H1 (cell line): ENCODE results near the gene TRAF1. TPM values are rescaled to one million over a fixed set of nuclear protein-coding genes. Genes with fewer than 3 reads are reported as not detected.

Experiments used
- CTCF ChIA-PET: fragments of 300-600 bp; sonication (Branson Sonifier 250); formaldehyde crosslinking; loops from one replicate; lab custom pipeline; 2021; ENCODE audit not compliant: partially characterized antibody; lab: Charles Lee
- POLR2A ChIA-PET: fragments of 300-600 bp; sonication (Branson Sonifier 250); formaldehyde crosslinking; loops from one replicate; lab custom pipeline; 2021; ENCODE audit warnings: inconsistent platforms; ENCODE audit not compliant: partially characterized antibody; lab: Charles Lee
- DNase-seq, 2 experiments: peaks; one replicate each; pipeline versions ENCODE4 v3.0.0 to v3.0.0-alpha.2; 2010 to 2022; ENCODE audit warnings: low spot score in 2 of 2, low read depth in 1 of 2, mixed read lengths in 1 of 2
- FAIRE-seq: peaks from 2 replicates; lab custom pipeline; 2011; peaks lifted over from hg19 to GRCh38; lab: Jason Lieb, UNC
- H2AFZ ChIP-seq: 2 replicates; pipeline ENCODE4 v1.8.1; 2012; ENCODE audit warnings: low read length, inconsistent platforms
- H2AK5ac ChIP-seq: 2 replicates; pipeline ENCODE4 v1.6.1; 2013; ENCODE audit warnings: low read depth, low read length
- H2BK120ac ChIP-seq: replicated peaks from 2 replicates; pipeline ENCODE3; 2013; ENCODE audit warnings: low read depth, low read length, inconsistent platforms
- H2BK12ac ChIP-seq: 2 replicates; pipeline ENCODE4 v1.6.1; 2013; ENCODE audit warnings: low read depth, low read length
- H2BK15ac ChIP-seq: 2 replicates; pipeline ENCODE4 v1.6.1; 2013; ENCODE audit warnings: low read length
- H2BK20ac ChIP-seq: 2 replicates; pipeline ENCODE4 v1.6.1; 2013; ENCODE audit warnings: low read length
- H2BK5ac ChIP-seq: 2 replicates; pipeline ENCODE4 v1.6.1; 2013; ENCODE audit warnings: low read depth, low read length
- H3K14ac ChIP-seq: 2 replicates; pipeline ENCODE4 v1.6.1; 2013; ENCODE audit warnings: inconsistent platforms; ENCODE audit not compliant: insufficient read length
- H3K18ac ChIP-seq: 2 replicates; pipeline ENCODE4 v1.6.1; 2013; ENCODE audit warnings: low read length; ENCODE audit errors: extremely low read depth
- H3K23ac ChIP-seq: 2 replicates; pipeline ENCODE4 v1.6.1; 2013; ENCODE audit warnings: inconsistent platforms; ENCODE audit not compliant: insufficient read length
- H3K23me2 ChIP-seq: 2 replicates; pipeline ENCODE4 v1.6.1; 2013; ENCODE audit warnings: low read depth, low read length
- H3K27ac ChIP-seq: 2 replicates; pipeline ENCODE4 v1.6.1; 2011; ENCODE audit warnings: low read depth, low read length, inconsistent platforms
- H3K27me3 ChIP-seq, 4 experiments: replicated peaks in 1 of 4; 1 replicate in 1 of 4; 2 replicates in 3 of 4; pipeline versions ENCODE4 v1.6.1 to v1.8.1; 2011 to 2013; ENCODE audit warnings: low read length in 3 of 4, mild to moderate bottlenecking in 3 of 4, inconsistent platforms in 2 of 4, mixed read lengths in 2 of 4, moderate library complexity in 1 of 4; ENCODE audit not compliant: control insufficient read depth in 3 of 4, insufficient read depth in 3 of 4; ENCODE audit errors: extremely low read depth in 1 of 4
- H3K36me3 ChIP-seq, 4 experiments: 2 replicates each; pipeline versions ENCODE4 v1.6.1 to v1.8.1; 2011 to 2013; ENCODE audit warnings: mild to moderate bottlenecking in 4 of 4, low read length in 3 of 4, moderate library complexity in 2 of 4, control low read depth in 1 of 4, inconsistent platforms in 1 of 4; ENCODE audit not compliant: insufficient read depth in 4 of 4, control insufficient read depth in 2 of 4
- H3K4ac ChIP-seq: replicated peaks from 2 replicates; pipeline ENCODE3; 2013; ENCODE audit warnings: low read length, low read depth, mixed read lengths, inconsistent platforms; ENCODE audit not compliant: insufficient read length
- H3K4me1 ChIP-seq, 4 experiments: replicated peaks in 1 of 4; 1 replicate in 1 of 4; 2 replicates in 3 of 4; pipeline versions ENCODE4 v1.6.1 to v1.8.1; 2011 to 2013; ENCODE audit warnings: low read length in 3 of 4, inconsistent platforms in 2 of 4, mixed read lengths in 1 of 4; ENCODE audit not compliant: insufficient read depth in 4 of 4, control insufficient read depth in 3 of 4
- H3K4me2 ChIP-seq, 2 experiments: 2 replicates each; pipeline versions ENCODE4 v1.6.1 to v1.8.1; 2011 to 2013; ENCODE audit warnings: low read depth in 2 of 2, low read length in 2 of 2, control low read depth in 1 of 2, inconsistent platforms in 1 of 2, mild to moderate bottlenecking in 1 of 2; ENCODE audit not compliant: insufficient read depth in 1 of 2
- H3K4me3 ChIP-seq, 4 experiments: fragments of 200-600, 300-600 bp in 1 of 4; sonication (generic), shearing (Covaris generic), sonication (Bioruptor Twin) in 1 of 4; 2 replicates each; pipeline versions ENCODE4 v1.5.1 to v1.8.1; 2011 to 2016; ENCODE audit warnings: low read length in 4 of 4, low read depth in 3 of 4, control low read depth in 2 of 4, inconsistent platforms in 2 of 4, mild to moderate bottlenecking in 2 of 4, mixed read lengths in 1 of 4, moderate library complexity in 1 of 4; ENCODE audit not compliant: insufficient read depth in 2 of 4; ENCODE audit errors: extremely low read depth in 1 of 4
- H3K56ac ChIP-seq: replicated peaks from 2 replicates; pipeline ENCODE3; 2013; ENCODE audit warnings: low read depth, mild to moderate bottlenecking, mixed read lengths, low read length, inconsistent platforms; ENCODE audit not compliant: insufficient read length
- H3K79me1 ChIP-seq: 2 replicates; pipeline ENCODE4 v1.6.1; 2013; ENCODE audit warnings: low read depth, low read length, control low read depth
- H3K79me2 ChIP-seq, 2 experiments: 2 replicates each; pipeline versions ENCODE4 v1.6.1 to v1.8.1; 2012 to 2013; ENCODE audit warnings: low read length in 2 of 2, mild to moderate bottlenecking in 2 of 2, inconsistent platforms in 1 of 2; ENCODE audit not compliant: insufficient read depth in 2 of 2, control insufficient read depth in 1 of 2
- H3K9ac ChIP-seq, 4 experiments: replicated peaks in 1 of 4; 1 replicate in 1 of 4; 2 replicates in 3 of 4; pipeline versions ENCODE4 v1.6.1 to v1.8.1; 2011 to 2013; ENCODE audit warnings: low read depth in 3 of 4, low read length in 3 of 4, control low read depth in 2 of 4, mild to moderate bottlenecking in 2 of 4, moderate library complexity in 2 of 4, inconsistent platforms in 1 of 4; ENCODE audit errors: extremely low read depth in 1 of 4
- H3K9me3 ChIP-seq, 2 experiments: 2 replicates each; pipeline versions ENCODE4 v1.6.1 to v1.8.1; 2012 to 2013; ENCODE audit warnings: mild to moderate bottlenecking in 2 of 2, moderate library complexity in 2 of 2, control low read depth in 1 of 2, inconsistent platforms in 1 of 2, low read depth in 1 of 2, low read length in 1 of 2, mixed read lengths in 1 of 2; ENCODE audit not compliant: insufficient read depth in 2 of 2
- H4K20me1 ChIP-seq, 2 experiments: replicated peaks in 1 of 2; 2 replicates each; pipeline versions ENCODE3 to v1.8.1; 2011 to 2013; ENCODE audit warnings: inconsistent platforms in 2 of 2, low read length in 2 of 2, mild to moderate bottlenecking in 1 of 2; ENCODE audit not compliant: insufficient read depth in 2 of 2, control insufficient read depth in 1 of 2
- H4K5ac ChIP-seq: 2 replicates; pipeline ENCODE4 v1.6.1; 2013; ENCODE audit warnings: low read length, low read depth, mixed read lengths, inconsistent platforms; ENCODE audit not compliant: insufficient read length
- H4K8ac ChIP-seq: 2 replicates; pipeline ENCODE4 v1.8.0; 2013; ENCODE audit warnings: mild to moderate bottlenecking, moderate library complexity, low read length, inconsistent platforms; ENCODE audit not compliant: insufficient read depth; ENCODE audit errors: extremely low read depth
- H4K91ac ChIP-seq: replicated peaks from 2 replicates; pipeline ENCODE3; 2013; ENCODE audit warnings: low read length, mixed read lengths, inconsistent platforms; ENCODE audit not compliant: insufficient read length
- EGR1 ChIP-seq: IDR thresholded peaks from 2 replicates; pipeline ENCODE4 v1.6.1; 2011; ENCODE audit warnings: low read depth, low read length, borderline replicate concordance
- RFX5 ChIP-seq: IDR thresholded peaks from 2 replicates; pipeline ENCODE4 v1.6.1; 2011; ENCODE audit warnings: low read depth, low read length, improper control_type of control experiment, borderline replicate concordance
- RNF2 ChIP-seq: fragments of 200-900, 300-1000 bp; sonication (generic); IDR thresholded peaks from 2 replicates; pipeline ENCODE4 v1.7.1; 2016; ENCODE audit warnings: borderline replicate concordance, low read depth, mild to moderate bottlenecking, antibody characterized with exemption, low read length; ENCODE audit not compliant: poor library complexity, severe bottlenecking; ENCODE audit errors: missing control alignments
- SP4 ChIP-seq: IDR thresholded peaks from 2 replicates; pipeline ENCODE4 v1.6.1; 2012; ENCODE audit warnings: low read length, inconsistent platforms
- WGBS, 2 experiments: shearing (Covaris generic) in 1 of 2; methylation state at CpG; one replicate each; pipeline versions ENCODE4 v1.1.6 to v1.1.7; 2013 to 2015; ENCODE audit warnings: low lambda C conversion rate in 2 of 2, mixed read lengths in 2 of 2, inconsistent platforms in 1 of 2, low coverage in 1 of 2, missing lambda C conversion rate in 1 of 2; ENCODE audit not compliant: insufficient replicate concordance in 2 of 2, insufficient coverage in 1 of 2, insufficient read length in 1 of 2; ENCODE audit errors: extremely low coverage in 1 of 2, missing lambda C conversion rate in 1 of 2; 5-methylcytosine and 5-hydroxymethylcytosine counted together
- polyA plus RNA-seq, 7 experiments: library from polyadenylated mRNA; depleted of rRNA in 3 of 7; stranded (reverse) in 5 of 7; unstranded in 2 of 7; fragments of >200 nt in 5 of 7; fragments of 200-250 nt in 2 of 7; gene quantifications; 1 replicate in 5 of 7; 2 replicates in 1 of 7; 4 replicates in 1 of 7; pipeline versions ENCODE4 v1.2.1 to v1.2.3, GENCODE V29; 2011 to 2013; ENCODE audit warnings: missing spikeins in 2 of 7, mixed read lengths in 2 of 7
- total RNA-seq: library from RNA; stranded (reverse); fragmentation: NEBNext Ultra II Directional; extraction: Animal tissue kit (Norgen Biotek cat#: 25700); gene quantifications from 2 replicates; pipeline ENCODE4 v1.2.1, GENCODE V29; 2021
- TF ChIP-seq, protein P1 (sequence below), 3 experiments: IDR thresholded peaks; 1 replicate in 2 of 3; 2 replicates in 1 of 3; pipeline versions ENCODE4 v1.5.1 to v1.6.1; 2011; ENCODE audit warnings: low read length in 3 of 3, mild to moderate bottlenecking in 3 of 3, inconsistent platforms in 2 of 3, low read depth in 1 of 3, moderate library complexity in 1 of 3; ENCODE audit not compliant: insufficient read depth in 1 of 3; ENCODE audit errors: control extremely low read depth in 1 of 3
- TF ChIP-seq, protein P2 (sequence below): IDR thresholded peaks from 2 replicates; pipeline ENCODE4 v1.6.1; 2012; ENCODE audit warnings: low read length, inconsistent platforms
- TF ChIP-seq, protein P3 (sequence below): IDR thresholded peaks from 2 replicates; pipeline ENCODE4 v1.6.1; 2011; ENCODE audit warnings: low read depth, mild to moderate bottlenecking, low read length; ENCODE audit not compliant: insufficient read depth

The TRAF1 gene
- total and polyA plus RNA-seq, 2 of the 8 experiments (the other 6 are each of a cell fraction or from before 2014, with no cell fraction given), result 1.6 to 3.2 TPM

GRCh38 chr9:120861935-120862334, 64.7 kb downstream of the TRAF1 start:
- H2BK12ac ChIP-seq, result no peak overlapping the region
- no peak overlapping the region for H3K18ac ChIP-seq
- no peak overlapping the region for H2BK5ac ChIP-seq
- H3K4me3 ChIP-seq, result no peak overlapping the region
- H2BK120ac ChIP-seq, result no peak overlapping the region
- no peak overlapping the region for H3K56ac ChIP-seq
- ChIA-PET CTCF (interaction anchor here (0.7 to 10.5 kb wide), 9 partner anchors 8 to 77 kb away, joined by 3 to 108 read pairs (median 5); partner anchors contain the start of gene FBXW2), POLR2A (interaction anchor here (0.7 to 2.5 kb wide), 6 partner anchors 9 to 83 kb away, joined by 3 to 12 read pairs (median 4); no protein-coding TSS in a partner anchor)
- DNase-seq (no peak), FAIRE-seq (no peak)
- no peak overlapping the region; a peak in 1 of 4 replicates for H3K4me2 ChIP-seq
- no peak overlapping the region for H2BK15ac ChIP-seq
- no peaks in the 10 kb centered on the region for H3K27me3 ChIP-seq
- no peak overlapping the region for H3K23ac ChIP-seq
- H4K8ac ChIP-seq, result no peak overlapping the region
- WGBS, 2 experiments, result 90% methylated on average over 6 of the region's 6 CpGs; no CpG with 5 or more reads in 1 of the 2 experiments
- H3K4ac ChIP-seq, result no peak overlapping the region
- H3K9ac ChIP-seq, result no peak overlapping the region
- H3K4me1 ChIP-seq, result no peaks in the 10 kb centered on the region; a peak in 2 of 7 replicates
- no peaks in the 10 kb centered on the region for H4K20me1 ChIP-seq
- H3K14ac ChIP-seq, result no peak overlapping the region
- H3K36me3 ChIP-seq, result peaks cover 0 to 24% (median 5%) of the 10 kb centered on the region in 4 experiments; a peak in 5 of 8 replicates
- H4K5ac ChIP-seq, result no peak overlapping the region
- no peaks in the 10 kb centered on the region for H3K79me1 ChIP-seq
- no peak overlapping the region for H4K91ac ChIP-seq
- H2BK20ac ChIP-seq, result no peak overlapping the region
- H3K23me2 ChIP-seq, result no peaks in the 10 kb centered on the region
- H3K79me2 ChIP-seq, result no peaks in the 10 kb centered on the region
- no peak overlapping the region for H3K27ac ChIP-seq
- H3K9me3 ChIP-seq, result no peaks in the 10 kb centered on the region
- H2AK5ac ChIP-seq, result no peak overlapping the region
- H2AFZ ChIP-seq, result no peak overlapping the region
- no peak for TF ChIP-seq RNF2
- TF ChIP-seq SP4, result no peak
- TF ChIP-seq, protein P1, sequence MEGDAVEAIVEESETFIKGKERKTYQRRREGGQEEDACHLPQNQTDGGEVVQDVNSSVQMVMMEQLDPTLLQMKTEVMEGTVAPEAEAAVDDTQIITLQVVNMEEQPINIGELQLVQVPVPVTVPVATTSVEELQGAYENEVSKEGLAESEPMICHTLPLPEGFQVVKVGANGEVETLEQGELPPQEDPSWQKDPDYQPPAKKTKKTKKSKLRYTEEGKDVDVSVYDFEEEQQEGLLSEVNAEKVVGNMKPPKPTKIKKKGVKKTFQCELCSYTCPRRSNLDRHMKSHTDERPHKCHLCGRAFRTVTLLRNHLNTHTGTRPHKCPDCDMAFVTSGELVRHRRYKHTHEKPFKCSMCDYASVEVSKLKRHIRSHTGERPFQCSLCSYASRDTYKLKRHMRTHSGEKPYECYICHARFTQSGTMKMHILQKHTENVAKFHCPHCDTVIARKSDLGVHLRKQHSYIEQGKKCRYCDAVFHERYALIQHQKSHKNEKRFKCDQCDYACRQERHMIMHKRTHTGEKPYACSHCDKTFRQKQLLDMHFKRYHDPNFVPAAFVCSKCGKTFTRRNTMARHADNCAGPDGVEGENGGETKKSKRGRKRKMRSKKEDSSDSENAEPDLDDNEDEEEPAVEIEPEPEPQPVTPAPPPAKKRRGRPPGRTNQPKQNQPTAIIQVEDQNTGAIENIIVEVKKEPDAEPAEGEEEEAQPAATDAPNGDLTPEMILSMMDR (IDR thresholded peaks at IDR 0.05; ENCODE audit: control extremely low read depth in 1 of 3, insufficient read depth in 1 of 3, low read depth in 1 of 3, low read length in 3 of 3), result no peak
- TF ChIP-seq, protein P2, sequence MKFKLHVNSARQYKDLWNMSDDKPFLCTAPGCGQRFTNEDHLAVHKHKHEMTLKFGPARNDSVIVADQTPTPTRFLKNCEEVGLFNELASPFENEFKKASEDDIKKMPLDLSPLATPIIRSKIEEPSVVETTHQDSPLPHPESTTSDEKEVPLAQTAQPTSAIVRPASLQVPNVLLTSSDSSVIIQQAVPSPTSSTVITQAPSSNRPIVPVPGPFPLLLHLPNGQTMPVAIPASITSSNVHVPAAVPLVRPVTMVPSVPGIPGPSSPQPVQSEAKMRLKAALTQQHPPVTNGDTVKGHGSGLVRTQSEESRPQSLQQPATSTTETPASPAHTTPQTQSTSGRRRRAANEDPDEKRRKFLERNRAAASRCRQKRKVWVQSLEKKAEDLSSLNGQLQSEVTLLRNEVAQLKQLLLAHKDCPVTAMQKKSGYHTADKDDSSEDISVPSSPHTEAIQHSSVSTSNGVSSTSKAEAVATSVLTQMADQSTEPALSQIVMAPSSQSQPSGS, result no peak
- no peak for TF ChIP-seq EGR1
- no peak for TF ChIP-seq RFX5
- TF ChIP-seq, protein P3, sequence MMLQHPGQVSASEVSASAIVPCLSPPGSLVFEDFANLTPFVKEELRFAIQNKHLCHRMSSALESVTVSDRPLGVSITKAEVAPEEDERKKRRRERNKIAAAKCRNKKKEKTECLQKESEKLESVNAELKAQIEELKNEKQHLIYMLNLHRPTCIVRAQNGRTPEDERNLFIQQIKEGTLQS, result no peak
